K562 (cell line): ENCODE results near the gene EPHB4. TPM values are rescaled to one million over a fixed set of nuclear protein-coding genes. Genes with fewer than 3 reads are reported as not detected.
A peak's percentile ranks its signal among the peaks of the same experiment; 100 is the strongest.

Experiments
- ATF3 ChIP-seq, 2 experiments: fragments of 450-650 bp in 1 of 2; sonication (generic) in 1 of 2; formaldehyde crosslinking in 1 of 2; IDR thresholded peaks in 1 of 2; conservative IDR thresholded peaks in 1 of 2; 2 replicates each; pipeline versions ENCODE4 v1.6.1 to v1.8.1; 2016 to 2023; ENCODE audit warnings: mild to moderate bottlenecking in 2 of 2, moderate library complexity in 2 of 2, inconsistent platforms in 1 of 2, missing genetic modification reagents in 1 of 2
- BMI1 ChIP-seq: fragments of 150-350 bp; IDR thresholded peaks from 2 replicates; pipeline ENCODE4 v1.6.1; 2014; ENCODE audit warnings: low read length
- BRF2 ChIP-seq: IDR thresholded peaks from 3 replicates; pipeline ENCODE4 v1.6.1; 2011; ENCODE audit warnings: borderline replicate concordance, mild to moderate bottlenecking; ENCODE audit not compliant: insufficient read length, insufficient read depth
- EP400 ChIP-seq: fragments of 450-650 bp; IDR thresholded peaks from 2 replicates; pipeline ENCODE4 v1.6.1; 2017; ENCODE audit warnings: antibody characterized with exemption, mild to moderate bottlenecking, moderate library complexity
- GABPB1 ChIP-seq: sonication (generic); formaldehyde crosslinking; IDR thresholded peaks from 2 replicates; pipeline ENCODE4 v1.8.0; 2022; ENCODE audit warnings: mild to moderate bottlenecking, missing genetic modification reagents
- ID3 ChIP-seq, 2 experiments: fragments of 250-450 bp in 1 of 2; fragments of 450-650 bp in 1 of 2; sonication (Bioruptor Pico) in 1 of 2; IDR thresholded peaks; 2 replicates each; pipeline versions ENCODE4 v1.6.1 to v1.8.0; 2016 to 2021; ENCODE audit warnings: mild to moderate bottlenecking in 2 of 2, moderate library complexity in 2 of 2, missing compliant biosample characterization in 1 of 2, missing genetic modification characterization in 1 of 2
- MAFG ChIP-seq: fragments of 450-650 bp; conservative IDR thresholded peaks from 2 replicates; pipeline ENCODE4 v1.6.1; 2016; ENCODE audit warnings: missing genetic modification characterization, missing compliant biosample characterization
- NFE2 ChIP-seq: IDR thresholded peaks from 2 replicates; pipeline ENCODE4 v1.6.1; 2014; ENCODE audit warnings: antibody characterized with exemption, low read depth
- PHB2 ChIP-seq: fragments of 450-650 bp; IDR thresholded peaks from 2 replicates; pipeline ENCODE4 v1.6.1; 2017; ENCODE audit warnings: low read depth
- TAF1 ChIP-seq: IDR thresholded peaks from 2 replicates; pipeline ENCODE4 v1.6.1; 2011; ENCODE audit warnings: mild to moderate bottlenecking, low read length, moderate library complexity; ENCODE audit not compliant: insufficient read depth, control insufficient read depth, severe bottlenecking; ENCODE audit errors: extremely low read depth
- TAF7 ChIP-seq: fragments of 450-650 bp; IDR thresholded peaks from 2 replicates; pipeline ENCODE4 v1.6.1; 2016; ENCODE audit warnings: missing genetic modification characterization, missing compliant biosample characterization
- TARDBP ChIP-seq: fragments of 450-650 bp; IDR thresholded peaks from 2 replicates; pipeline ENCODE4 v1.6.1; 2016
- THAP12 ChIP-seq: fragments of 250-450 bp; sonication (Bioruptor Pico); IDR thresholded peaks from 2 replicates; pipeline ENCODE4 v1.9.0; 2021; ENCODE audit warnings: mild to moderate bottlenecking, inconsistent platforms
- ZNF609 ChIP-seq: sonication (generic); formaldehyde crosslinking; IDR thresholded peaks from 2 replicates; pipeline ENCODE4 v1.8.1; 2023; ENCODE audit warnings: missing genetic modification reagents, mild to moderate bottlenecking, borderline replicate concordance
- polyA plus RNA-seq, 8 experiments: library from polyadenylated mRNA; depleted of rRNA in 4 of 8; stranded (reverse) in 5 of 8; unstranded in 3 of 8; fragments of >200 nt; fragmentation: Nextera tagmentation in 2 of 8; fragmentation: Illumina TruSeq in 1 of 8; extraction: Ambion mirVana in 2 of 8; extraction: Trizol in 1 of 8; gene quantifications; 2 replicates each; pipeline versions ENCODE4 v1.2.1 to v1.2.3, GENCODE V29; 2011 to 2014; ENCODE audit warnings: inconsistent platforms in 1 of 8, missing spikeins in 1 of 8
- total RNA-seq, 7 experiments: library from RNA; depleted of rRNA in 6 of 7; stranded (reverse); fragments of >200 nt in 6 of 7; fragmentation: Illumina TruSeq in 2 of 7; extraction: Trizol in 2 of 7; gene quantifications; 2 replicates each; pipeline versions ENCODE4 v1.2.1 to v1.2.3, GENCODE V29; 2011 to 2021; ENCODE audit warnings: low replicate concordance in 1 of 7

The EPHB4 gene
- total and polyA plus RNA-seq, 9 of the 15 experiments (the other 6 are each of a cell fraction or from before 2014, with no cell fraction given), result 1.2 to 82.1 (median 37.9) TPM

GRCh38 chr7:100837099-100837836, 9.9 kb upstream of the EPHB4 start (continued):
- 0 out of 2 replicates have a peak, but pooled peaks have one; percentile 36 for TF ChIP-seq ZNF609 (CRISPR knock-in tag)
- TF ChIP-seq MAFG (tag), result no peak
- TF ChIP-seq BMI1, result no peak
- TF ChIP-seq TAF7, result 0 out of 2 replicates have a peak, but pooled peaks have one; percentile 37
- peak; percentile 68; the same call in 1 of the 2 replicates for TF ChIP-seq GABPB1 (CRISPR knock-in tag)
- TF ChIP-seq BRF2, result no peak
- peak; percentile 77; the same call in 1 of the 2 replicates for TF ChIP-seq TARDBP
- no peak for TF ChIP-seq ID3 (CRISPR knock-in tag; IDR thresholded peaks at IDR 0.05)
- peak; percentile 49; the same call in 1 of the 2 replicates for TF ChIP-seq ID3 (tag; IDR thresholded peaks at IDR 0.05)
- peak; percentile 83 for TF ChIP-seq TAF1
- TF ChIP-seq EP400, result peak; percentile 91
- TF ChIP-seq NFE2, result no peak
- no peak for TF ChIP-seq PHB2
- TF ChIP-seq THAP12 (CRISPR knock-in tag), result peak; percentile 77
- TF ChIP-seq ATF3 (IDR thresholded peaks at IDR 0.05), result peak; percentile 85
- TF ChIP-seq ATF3 (CRISPR knock-in tag; conservative IDR thresholded peaks at IDR 0.05), result 0 out of 2 replicates have a peak, but pooled peaks have one; percentile 28
